HS-5 (cell line): ENCODE data around the gene ABHD2.
"Not testable (repeated sequence)": the region's sequence is repeated elsewhere in the genome, so short reads cannot be mapped to it uniquely, and the experiment has no call there.

Experiments
- DNase-seq: peaks from one replicate; pipeline ENCODE4 v3.0.0-alpha.2; 2012; ENCODE audit warnings: low read depth

Gene ABHD2

DNA sequence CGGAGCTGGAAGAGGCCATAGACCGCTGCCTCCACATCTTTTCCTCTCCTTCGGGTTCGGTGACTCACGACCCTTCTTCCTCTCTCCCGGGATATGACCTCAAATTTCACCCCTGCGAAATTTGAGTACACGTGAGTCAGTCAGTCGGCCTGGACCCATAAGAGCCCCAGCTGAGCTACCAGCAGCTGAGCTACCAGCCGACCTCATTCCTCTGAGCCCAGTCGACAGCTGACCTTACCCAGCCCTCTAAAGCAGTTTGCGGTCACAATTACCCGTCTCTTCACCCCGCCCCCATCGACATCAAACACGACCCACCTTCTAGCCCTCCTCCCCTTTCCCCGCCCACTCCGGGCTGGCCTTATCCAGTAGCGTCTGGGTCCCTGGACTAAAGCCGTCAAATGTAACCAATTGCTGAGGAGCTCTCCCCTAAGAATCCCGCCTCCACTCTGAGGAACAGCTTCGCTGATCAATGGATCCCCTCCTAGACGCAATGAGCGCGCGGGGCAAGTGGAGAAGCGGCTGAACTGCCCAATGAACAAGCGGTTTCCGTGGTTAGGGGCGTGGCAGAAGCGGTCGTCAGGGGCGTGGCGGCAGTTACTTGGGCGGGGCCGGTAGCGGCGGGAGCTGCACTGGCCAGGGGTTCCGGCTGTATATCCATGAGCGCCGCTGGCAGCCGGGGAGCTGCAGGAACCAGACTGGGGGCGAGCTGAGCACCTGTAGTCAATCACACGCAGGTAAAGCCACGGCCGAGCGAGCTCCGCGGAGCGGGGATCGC lies at the start of gene ABHD2:
TSS of gene ABHD2 (plus strand) at position 627 of the 775 bp plus-strand sequence. CDS start 27,872 bp downstream, outside the sequence.
- DNase-seq = peak; percentile 99

GRCh38 chr15:89039142-89039541 lies 49.1 kb upstream of the ABHD2 start:
- DNase-seq = no peak

DNA sequence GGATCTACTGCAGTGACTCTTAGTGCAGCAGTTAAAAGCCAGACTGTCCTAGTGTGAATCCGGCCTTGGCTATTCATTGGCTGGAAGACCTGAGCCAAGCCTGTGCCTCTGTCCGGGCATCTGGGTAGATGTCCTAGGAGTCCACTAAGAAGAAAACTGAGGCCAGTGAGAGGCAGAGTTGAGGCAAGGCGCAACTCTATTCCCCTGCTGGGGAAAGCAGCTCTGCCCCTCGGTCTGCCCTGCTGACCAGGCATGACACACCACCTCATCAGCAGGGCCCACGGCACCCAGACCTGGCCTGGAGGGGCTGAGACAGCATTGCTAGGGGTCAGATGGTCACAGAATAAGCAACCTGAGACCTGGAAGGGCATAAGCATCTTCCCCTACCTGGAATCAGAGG lies 46.7 kb upstream of the ABHD2 start:
- no peak for DNase-seq

GRCh38 chr15:89042387-89042786 lies 45.9 kb upstream of the ABHD2 start:
- DNase-seq = no peak

GRCh38 chr15:89043031-89044002 lies 44.9 kb upstream of the ABHD2 start:
- no peak for DNase-seq

GRCh38 chr15:89049016-89049666 lies 39.1 kb upstream of the ABHD2 start:
- DNase-seq = not testable (repeated sequence)

DNA sequence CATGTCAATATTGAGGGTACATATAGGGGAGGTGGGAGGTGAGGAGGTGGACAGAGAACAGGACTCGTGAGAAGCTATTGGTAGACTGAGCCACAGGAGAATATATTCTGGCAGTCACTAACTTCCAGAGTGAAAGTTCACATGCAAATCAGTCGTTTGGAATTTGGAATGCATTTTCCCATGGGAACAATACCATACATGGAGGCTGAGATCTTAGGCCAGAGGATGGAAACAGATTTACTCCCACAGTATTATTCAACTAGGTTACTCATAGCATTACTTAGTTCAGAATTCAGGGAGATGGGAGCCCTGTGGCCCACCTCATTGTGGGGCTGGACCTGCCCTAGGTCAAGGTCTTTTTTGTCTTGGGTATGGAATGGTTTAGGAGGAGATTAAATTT lies 36.4 kb upstream of the ABHD2 start:
- DNase-seq = peak; percentile 67

DNA sequence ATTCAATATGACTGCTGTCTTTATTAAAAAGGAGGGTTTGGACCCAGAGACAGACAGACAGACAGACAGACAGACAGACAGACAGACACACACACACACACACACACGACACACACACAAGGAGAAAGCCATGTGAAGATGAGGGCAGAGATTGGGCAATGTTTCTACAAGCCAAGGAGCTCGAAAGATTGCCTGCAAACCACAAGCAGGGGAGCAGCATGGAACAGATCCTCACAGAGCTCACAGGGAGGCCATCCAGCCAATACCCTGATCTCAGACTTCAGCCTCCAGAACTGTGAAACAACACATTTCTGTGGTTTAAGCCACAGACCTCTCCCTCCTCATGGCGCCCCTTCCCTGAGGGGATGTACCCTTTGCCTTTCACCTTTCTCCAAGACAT lies 35.8 kb upstream of the ABHD2 start:
- no peak for DNase-seq

GRCh38 chr15:89054873-89055272 lies 33.4 kb upstream of the ABHD2 start:
- no peak for DNase-seq

- DNase-seq = no peak
Measured at GRCh38 chr15:89057506-89058133, 30.6 kb upstream of the ABHD2 start.

GRCh38 chr15:89058376-89058775 lies 29.9 kb upstream of the ABHD2 start:
- no peak for DNase-seq

DNA sequence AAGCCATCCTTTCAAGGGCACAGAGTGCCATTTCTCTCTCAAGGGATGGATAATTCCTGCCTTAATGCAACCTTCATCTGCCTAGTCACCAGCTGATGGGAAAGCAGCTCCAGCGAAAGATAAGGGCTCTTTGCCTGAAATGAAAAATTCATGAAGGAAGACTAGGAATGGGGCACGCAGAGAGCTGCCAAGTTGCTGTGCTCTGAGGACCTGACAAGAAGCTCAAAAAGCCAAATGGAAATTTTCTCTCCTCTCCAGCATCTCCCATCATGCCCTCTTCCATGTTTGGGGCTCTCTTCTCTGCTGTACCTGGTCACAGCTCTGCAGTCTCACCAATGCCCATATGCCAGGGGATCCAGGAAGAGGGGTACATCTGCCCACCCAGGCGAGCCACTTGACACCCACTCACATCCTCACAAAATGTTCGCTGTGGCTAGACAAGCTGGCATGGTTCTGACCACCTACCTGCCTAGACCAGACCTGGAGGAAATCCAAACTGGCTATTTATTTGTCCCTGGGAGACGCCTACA lies 29.3 kb upstream of the ABHD2 start:
- DNase-seq = no peak

- no peak for DNase-seq
Measured at GRCh38 chr15:89066280-89066679, 22.0 kb upstream of the ABHD2 start.

GRCh38 chr15:89067751-89068150 lies 20.5 kb upstream of the ABHD2 start:
- no peak for DNase-seq

DNA sequence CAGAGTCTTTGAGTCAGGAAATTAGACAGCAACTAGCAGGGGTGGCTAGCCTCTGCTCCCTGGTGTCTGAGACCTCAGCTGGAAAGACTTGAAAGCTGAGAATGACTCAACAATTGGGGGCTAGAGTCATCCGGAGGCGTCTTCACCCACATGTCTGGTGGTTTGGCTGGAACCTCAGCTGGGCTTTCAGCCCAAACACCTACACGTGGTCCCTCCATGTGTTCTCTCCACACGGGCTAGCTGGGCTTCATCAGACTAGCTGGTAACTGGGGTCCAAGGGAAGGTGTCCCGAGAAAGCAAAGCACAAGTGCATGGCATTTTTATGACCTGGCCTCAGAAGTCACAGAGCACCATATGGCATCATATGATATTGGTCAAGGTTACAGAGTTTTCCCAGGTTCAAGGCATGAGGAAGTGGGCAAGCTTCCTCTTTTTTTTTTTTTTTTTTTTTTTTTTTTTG lies 19.9 kb upstream of the ABHD2 start:
- DNase-seq = peak; percentile 85

DNA sequence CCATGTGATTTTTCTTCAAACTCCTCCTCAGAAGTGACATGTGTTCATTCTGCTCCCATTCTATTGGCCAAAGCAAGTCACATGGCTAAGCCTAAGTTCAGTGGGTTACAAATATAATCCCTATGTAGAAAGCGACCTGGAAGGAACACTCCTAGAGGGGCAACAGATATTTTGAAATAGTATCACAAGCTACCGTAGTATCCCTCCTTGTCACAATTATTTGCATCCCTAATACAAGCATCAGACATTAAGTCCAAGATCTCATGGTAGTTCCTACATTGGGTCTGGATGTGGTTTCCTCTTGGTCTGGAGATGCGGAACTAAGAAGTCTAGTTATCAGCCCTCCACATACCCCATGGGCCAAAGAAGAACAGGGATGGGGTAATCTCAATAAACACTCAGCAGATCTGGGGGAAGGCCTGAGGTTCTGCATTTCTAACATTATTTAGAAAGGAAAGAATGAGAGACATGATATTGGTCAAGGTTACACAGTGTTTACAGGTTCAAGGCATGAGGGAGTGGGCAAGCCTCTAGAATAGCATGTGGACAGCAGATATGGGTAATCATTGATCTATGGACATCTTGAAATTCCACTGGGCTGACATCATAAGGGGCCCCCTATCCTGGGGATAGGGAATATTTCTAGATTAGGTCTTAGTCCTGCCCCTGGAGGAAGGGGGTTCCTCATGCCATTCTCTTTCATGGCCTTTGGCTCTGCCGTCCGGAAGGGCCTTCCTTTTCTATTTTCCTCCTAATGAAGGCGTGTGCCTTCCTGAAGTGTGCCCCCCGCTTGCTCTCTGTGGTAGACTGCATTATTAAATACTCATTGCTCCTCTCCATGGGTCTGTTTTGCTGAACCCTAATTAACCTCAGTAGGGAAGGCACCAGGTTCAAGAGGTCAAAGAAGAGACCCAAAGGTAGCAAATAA lies 17.8 kb upstream of the ABHD2 start:
- DNase-seq = no peak

DNA sequence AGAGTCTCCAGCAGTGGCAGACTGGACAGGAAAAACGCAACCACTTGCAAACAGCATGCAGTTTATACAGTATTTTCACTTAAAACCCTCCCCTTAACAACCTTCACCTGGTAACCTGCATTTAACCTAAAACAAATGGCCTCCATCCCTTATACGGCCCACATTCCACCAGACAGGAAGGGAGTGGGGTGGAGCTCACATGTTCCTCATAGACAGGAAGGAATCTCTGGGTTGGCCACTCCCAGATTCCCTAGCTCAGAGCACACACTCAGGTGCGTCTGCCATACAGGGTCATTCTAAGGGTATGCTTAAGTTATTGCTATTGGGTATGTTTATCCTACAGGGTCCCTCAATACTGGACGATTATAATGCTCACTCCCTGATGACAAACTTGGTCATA lies 16.8 kb upstream of the ABHD2 start:
- DNase-seq = no peak

DNA sequence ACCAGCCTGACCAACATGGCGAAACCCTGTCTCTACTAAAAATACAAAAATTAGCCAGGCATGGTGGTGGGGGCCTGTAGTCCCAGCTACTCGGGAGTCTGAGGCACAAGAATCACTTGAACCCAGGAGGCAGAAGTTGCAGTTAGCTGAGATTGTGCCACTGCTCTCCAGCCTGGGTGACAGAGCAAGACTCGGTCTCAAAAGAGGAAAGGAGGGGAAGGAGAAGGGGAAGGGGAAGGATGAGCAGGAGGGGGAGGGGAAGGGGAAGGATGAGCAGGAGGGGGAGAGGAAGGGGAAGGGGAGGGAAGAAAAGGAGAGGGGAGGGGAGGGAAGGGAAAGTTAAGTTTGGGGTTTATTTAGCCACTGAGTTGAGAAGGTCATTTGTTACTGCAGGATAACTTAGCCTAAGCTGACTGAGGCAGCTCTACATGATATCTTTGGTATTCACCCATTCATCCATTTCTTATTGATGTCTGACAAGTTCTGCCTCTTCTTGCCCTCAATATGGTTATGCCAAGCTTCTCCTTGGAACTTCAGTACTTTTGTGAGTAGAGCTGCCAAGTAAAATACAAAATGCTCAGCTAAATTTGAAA lies 15.9 kb upstream of the ABHD2 start:
- DNase-seq = no peak

DNA sequence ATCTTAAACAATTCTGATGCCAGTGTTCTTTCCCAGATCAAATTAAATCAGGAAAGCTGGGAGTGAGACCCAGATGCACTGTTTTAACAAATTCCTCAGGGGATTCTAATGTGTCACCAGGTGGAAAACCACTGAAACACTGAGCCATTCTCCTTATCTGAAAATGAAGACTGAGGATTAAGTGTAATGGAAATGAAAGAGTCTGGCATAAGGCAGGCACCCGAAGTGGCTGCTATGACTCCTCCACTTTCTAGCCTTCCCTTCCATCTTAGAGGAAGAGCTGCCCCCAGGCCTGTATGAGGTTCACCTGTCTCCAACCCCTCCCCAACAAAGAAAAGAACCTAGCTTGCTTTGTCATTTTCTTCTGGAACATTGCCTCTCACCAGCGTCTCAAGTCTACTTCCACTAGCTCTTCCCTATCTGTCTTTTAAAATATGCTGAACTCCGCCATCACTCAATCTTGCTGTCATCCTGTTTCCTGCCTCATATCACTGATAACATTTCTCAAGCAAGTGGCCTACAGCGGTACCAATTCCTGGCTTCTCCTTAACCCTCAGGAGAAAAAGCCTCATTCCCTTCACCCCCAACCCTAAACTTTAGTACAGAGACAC lies 13.7 kb upstream of the ABHD2 start:
- DNase-seq = no peak
